Esophagus (tissue), 2 donors: ENCODE data around the gene KRT6B. TPM values are rescaled to one million over a fixed set of nuclear protein-coding genes. Genes with fewer than 3 reads are reported as not detected.

Source experiments
- H3K27ac ChIP-seq, 2 donors: one replicate each; pipeline ENCODE4 v1.5.1; 2013; ENCODE audit warnings: low read depth in 2 of 2, mild to moderate bottlenecking in 2 of 2, inconsistent platforms in 1 of 2, low read length in 1 of 2, moderate library complexity in 1 of 2
- H3K27me3 ChIP-seq, 2 donors: one replicate each; pipeline ENCODE4 v1.6.1; 2013; ENCODE audit warnings: low read length in 2 of 2, control low read depth in 1 of 2, mild to moderate bottlenecking in 1 of 2; ENCODE audit not compliant: insufficient read depth in 2 of 2, control insufficient read depth in 1 of 2
- H3K36me3 ChIP-seq, 2 donors: one replicate each; pipeline ENCODE4 v1.6.1; 2013; ENCODE audit warnings: low read length in 1 of 2; ENCODE audit not compliant: control insufficient read depth in 2 of 2, insufficient read depth in 2 of 2
- H3K4me1 ChIP-seq, 2 donors: one replicate each; pipeline ENCODE4 v1.6.1; 2013; ENCODE audit warnings: low read length in 1 of 2; ENCODE audit not compliant: control insufficient read depth in 2 of 2, insufficient read depth in 2 of 2
- H3K4me3 ChIP-seq, 2 donors: one replicate each; pipeline ENCODE4 v1.5.1; 2013; ENCODE audit warnings: low read length in 2 of 2, mild to moderate bottlenecking in 2 of 2, low read depth in 1 of 2, moderate library complexity in 1 of 2
- H3K9me3 ChIP-seq, 2 donors: one replicate each; pipeline ENCODE4 v1.6.1; 2013; ENCODE audit warnings: mild to moderate bottlenecking in 2 of 2, low read depth in 1 of 2, low read length in 1 of 2, moderate library complexity in 1 of 2; ENCODE audit not compliant: control insufficient read depth in 2 of 2, insufficient read depth in 1 of 2
- WGBS, 2 donors: extraction: QIAGEN DNeasy Blood & Tissue Kit; methylation state at CpG; one replicate each; pipeline ENCODE4 v1.1.7; 2013; 5-methylcytosine and 5-hydroxymethylcytosine counted together
- polyA plus RNA-seq, 2 donors: library from polyadenylated mRNA; stranded (reverse); fragments of 200-250 nt; gene quantifications; one replicate each; pipeline ENCODE4 v1.2.3, GENCODE V29; 2013
- donor health status: healthy with polysubstance abuse.
- donor health status: Bipolar disorder and iron deficiency.

The KRT6B gene
- polyA plus RNA-seq, 2 donors, result 106 to 453 TPM

DNA sequence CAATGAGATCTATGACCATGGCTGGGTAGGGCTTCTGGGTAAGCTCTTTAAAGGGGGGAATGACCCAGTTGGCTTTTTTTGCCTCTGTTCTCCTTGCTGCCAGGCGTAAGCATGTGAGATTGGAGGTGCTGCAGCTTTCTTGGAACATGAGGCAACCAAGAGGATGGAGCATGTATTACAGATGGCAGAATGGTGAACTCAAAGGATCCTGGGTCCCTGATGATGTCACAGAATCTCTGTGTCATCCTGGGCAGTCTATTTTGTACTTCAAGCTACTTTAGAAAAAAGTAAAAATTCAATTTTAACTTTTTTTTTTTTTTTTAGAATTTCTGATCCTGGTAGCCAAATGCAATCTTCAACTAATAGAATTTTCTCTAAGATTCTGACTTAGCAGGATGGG, 53.8 kb downstream of the KRT6B start:
- 76 to 86% methylated on average over 1 of the region's 1 CpG for WGBS, 2 donors
- no peaks in the 10 kb centered on the region for H3K4me1 ChIP-seq
- no peak overlapping the region for H3K27ac ChIP-seq
- no peak overlapping the region for H3K4me3 ChIP-seq
- no peaks in the 10 kb centered on the region for H3K9me3 ChIP-seq
- no peaks in the 10 kb centered on the region for H3K27me3 ChIP-seq
- no peaks in the 10 kb centered on the region for H3K36me3 ChIP-seq

- Histone ChIP-seq H3K27ac (no peak overlapping the region), H3K27me3 (no peaks in the 10 kb centered on the region), H3K4me3 (no peak overlapping the region), H3K4me1 (peaks cover 0 to 2% of the 10 kb centered on the region in 2 donors), H3K36me3 (no peaks in the 10 kb centered on the region), H3K9me3 (no peaks in the 10 kb centered on the region)
- WGBS, 2 donors, result 85 to 88% methylated on average over 8 of the region's 8 CpGs
These were observed 55.3 kb downstream of the KRT6B start for GRCh38 chr12:52396656-52397055.

Other genes starting within 250 kb of the KRT6B start
- 100 to 1,000 TPM; 153 to 213 TPM for gene KRT7, start 218.9 kb downstream of the KRT6B start, polyA plus RNA-seq
- gene KRT86, start 177.5 kb downstream of the KRT6B start, polyA plus RNA-seq, result under 1 TPM; 0.04 to 0.10 TPM
- under 1 TPM; 0.05 to 0.08 TPM for gene KRT81, start 160.6 kb downstream of the KRT6B start, polyA plus RNA-seq
- not detected for gene KRT83, start 130.7 kb downstream of the KRT6B start, polyA plus RNA-seq
- not detected for gene KRT85, start 84.7 kb downstream of the KRT6B start, polyA plus RNA-seq
- under 1 TPM in 1 of 2 donors, not detected in 1; 0.02 TPM for gene KRT84, start 66.5 kb downstream of the KRT6B start, polyA plus RNA-seq
- not detected for gene KRT82, start 45.8 kb downstream of the KRT6B start, polyA plus RNA-seq
- under 1 TPM; 0.08 to 0.19 TPM for gene KRT75, start 17.8 kb downstream of the KRT6B start, polyA plus RNA-seq
- gene KRT6C, start 21.7 kb upstream of the KRT6B start, polyA plus RNA-seq, result 100 to 1,000 TPM; 229 to 427 TPM
- gene KRT6A, start 41.1 kb upstream of the KRT6B start, polyA plus RNA-seq, result 1,000 to 10,000 TPM in 1 of 2 donors, 100 to 1,000 TPM in 1; 945 to 7,628 TPM
- gene KRT5, start 68.2 kb upstream of the KRT6B start, polyA plus RNA-seq, result 1,000 to 10,000 TPM; 3,653 to 6,695 TPM
- not detected for gene KRT71, start 101.0 kb upstream of the KRT6B start, polyA plus RNA-seq
- under 1 TPM; 0.07 to 0.24 TPM for gene KRT74, start 121.7 kb upstream of the KRT6B start, polyA plus RNA-seq
- not detected for gene KRT72, start 149.3 kb upstream of the KRT6B start, polyA plus RNA-seq
- gene KRT73, start 166.4 kb upstream of the KRT6B start, polyA plus RNA-seq, result not detected
- gene KRT2, start 200.1 kb upstream of the KRT6B start, polyA plus RNA-seq, result under 1 TPM; 0.09 to 0.12 TPM
- 10 to 100 TPM in 1 of 2 donors, 1 to 10 TPM in 1; 4.1 to 12.5 TPM for gene KRT1, start 228.3 kb upstream of the KRT6B start, polyA plus RNA-seq